ENCODE results near the gene NYAP1.
A peak's percentile ranks its signal among the peaks of the same experiment; 100 is the strongest.
"Not testable (repeated sequence)": the region's sequence is repeated elsewhere in the genome, so short reads cannot be mapped to it uniquely, and the experiment has no call there.

The NYAP1 gene

DNA sequence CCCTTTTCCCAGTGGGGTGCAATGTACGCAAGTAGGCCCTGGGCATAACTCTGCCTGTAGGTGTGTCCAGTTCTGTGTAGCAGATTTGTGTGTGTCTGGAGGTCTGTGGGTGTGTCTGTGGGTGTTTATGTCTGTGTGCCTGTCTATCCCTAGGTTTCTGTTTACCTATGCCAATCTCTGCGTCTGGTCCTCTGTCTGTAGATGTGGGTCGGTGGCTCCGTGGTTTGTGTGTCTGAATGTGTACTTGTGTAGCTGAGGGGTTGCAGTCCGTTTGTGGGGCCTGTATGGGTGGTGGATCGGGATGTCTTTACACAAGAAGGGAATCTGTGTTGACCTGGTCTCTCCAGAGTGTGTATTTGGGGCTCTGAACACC lies 932 bp downstream of the NYAP1 start:
- DNase-seq, result no peak

GRCh38 chr7:100485471-100485876 lies 1.7 kb downstream of the NYAP1 start:
- no peak for DNase-seq

- DNase-seq, result no peak
Observed at GRCh38 chr7:100486111-100486636, 2.4 kb downstream of the NYAP1 start.

GRCh38 chr7:100486753-100487446 lies 3.2 kb downstream of the NYAP1 start:
- peak; percentile 64 for DNase-seq

GRCh38 chr7:100488333-100489095 lies 4.8 kb downstream of the NYAP1 start:
- DNase-seq, result no peak

- no peak for DNase-seq
Observed at GRCh38 chr7:100489121-100489520, 5.4 kb downstream of the NYAP1 start.

- DNase-seq, result peak; percentile 94
Observed at GRCh38 chr7:100489824-100490223, 6.1 kb downstream of the NYAP1 start.

DNA sequence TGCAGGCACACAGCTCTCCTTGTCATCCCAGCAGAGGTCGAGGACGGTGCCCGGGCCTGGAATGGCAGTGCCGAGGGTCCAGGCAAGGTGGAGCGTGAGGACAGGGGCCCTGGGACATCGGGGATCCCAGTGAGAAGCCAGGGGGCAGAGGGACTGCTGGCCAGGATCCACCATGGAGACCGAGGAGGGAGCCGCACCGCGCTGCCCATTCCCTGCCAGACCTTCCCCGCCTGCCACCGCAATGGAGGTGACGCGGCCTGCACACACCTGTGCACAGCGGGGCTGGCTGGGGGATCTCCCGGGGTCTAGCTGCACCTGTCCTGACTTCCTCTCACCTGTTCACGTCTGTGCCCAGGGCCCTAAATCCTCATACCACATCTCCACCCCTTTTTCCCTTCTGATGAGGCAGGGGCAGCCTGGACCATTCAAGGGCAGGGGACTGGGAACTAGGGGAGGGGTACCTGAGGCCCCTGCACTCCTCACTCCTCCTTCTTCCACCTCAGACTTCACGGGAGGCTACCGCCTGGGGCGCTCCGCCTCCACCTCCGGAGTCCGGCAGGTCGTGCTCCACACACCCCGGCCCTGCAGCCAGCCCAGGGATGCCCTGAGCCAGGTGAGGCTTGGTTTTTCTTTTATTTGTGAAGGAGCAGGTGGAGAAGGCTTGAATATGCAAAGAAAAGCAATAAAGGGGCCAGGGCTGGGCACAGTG lies 6.9 kb downstream of the NYAP1 start:
- DNase-seq, result no peak

- DNase-seq, result no peak
Observed at GRCh38 chr7:100491192-100491578, 7.5 kb downstream of the NYAP1 start.

- no peak for DNase-seq
Observed at GRCh38 chr7:100492738-100493475, 9.2 kb downstream of the NYAP1 start.

GRCh38 chr7:100493476-100494264 lies 9.9 kb downstream of the NYAP1 start:
- no peak for DNase-seq

GRCh38 chr7:100496509-100496908 lies 12.8 kb downstream of the NYAP1 start:
- DNase-seq, result no peak

DNA sequence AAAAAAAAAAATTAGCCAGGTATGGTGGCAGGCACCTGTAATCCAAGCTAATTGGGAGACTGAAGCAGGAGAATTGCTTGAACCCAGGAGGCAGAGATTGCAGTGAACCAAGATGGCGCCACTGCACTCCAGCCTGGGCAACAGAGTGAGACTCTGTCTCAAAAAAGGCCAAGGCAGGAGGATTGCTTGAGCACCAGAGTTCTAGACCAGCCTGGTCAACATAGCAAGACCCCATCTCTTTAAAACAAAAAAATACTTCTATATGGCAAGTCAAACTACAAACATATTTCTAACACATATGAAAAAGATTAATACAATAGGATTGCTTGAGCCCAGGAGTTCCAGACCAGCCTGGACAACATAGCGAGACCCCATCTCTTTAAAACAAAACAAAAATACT lies 17.0 kb downstream of the NYAP1 start:
- not testable (repeated sequence) for DNase-seq

DNA sequence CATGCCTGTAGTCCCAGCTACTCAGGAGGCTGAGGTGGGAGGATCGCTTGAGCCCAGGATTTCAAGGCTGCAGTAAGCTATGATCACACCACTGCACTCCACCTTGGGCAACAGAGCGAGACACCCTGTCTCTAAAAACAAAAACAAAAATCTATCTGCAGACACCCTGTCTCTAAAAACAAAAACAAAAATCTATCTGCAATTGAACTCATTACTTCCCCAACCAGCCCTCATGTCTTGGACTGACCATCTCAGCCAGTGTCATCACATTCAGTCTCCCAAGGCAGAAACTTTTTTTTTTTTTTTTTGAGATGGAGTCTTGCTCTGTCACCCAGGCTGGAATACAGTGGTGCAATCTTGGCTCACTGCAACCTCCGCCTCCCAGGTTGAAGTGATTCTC lies 20.3 kb downstream of the NYAP1 start:
- DNase-seq, result not testable (repeated sequence)

GRCh38 chr7:100504887-100505611 lies 21.3 kb downstream of the NYAP1 start:
- DNase-seq, result no peak

DNA sequence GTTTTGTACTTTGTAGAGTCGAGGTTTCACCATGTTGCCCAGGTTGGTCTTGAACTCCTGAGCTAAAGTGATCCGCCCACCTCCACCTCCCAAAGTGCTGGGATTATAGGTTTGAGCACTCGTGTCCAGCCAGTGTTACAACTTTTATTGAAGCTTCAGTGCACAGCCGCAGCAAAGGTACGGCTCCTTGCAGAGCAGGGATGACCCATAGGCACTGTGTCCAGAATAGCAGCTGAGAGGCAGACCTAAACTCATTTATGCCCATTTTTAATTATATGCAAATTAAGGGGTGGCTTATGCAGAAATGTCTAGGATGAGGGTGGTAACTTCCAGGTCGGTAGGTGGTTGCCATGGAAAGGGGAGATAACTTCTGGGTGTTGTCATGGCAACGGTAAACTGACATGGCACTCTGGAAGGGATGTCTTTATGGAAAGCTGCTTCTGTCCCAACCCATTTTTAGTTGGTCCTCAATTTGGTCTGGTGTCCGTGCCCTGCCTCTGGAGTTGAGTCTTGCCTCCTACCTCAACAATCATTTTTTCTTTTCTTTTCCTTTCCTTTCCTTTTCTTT lies 22.7 kb downstream of the NYAP1 start:
- DNase-seq, result no peak

- DNase-seq, result peak; percentile 92
Observed at GRCh38 chr7:100509231-100509630, 25.5 kb downstream of the NYAP1 start.

DNA sequence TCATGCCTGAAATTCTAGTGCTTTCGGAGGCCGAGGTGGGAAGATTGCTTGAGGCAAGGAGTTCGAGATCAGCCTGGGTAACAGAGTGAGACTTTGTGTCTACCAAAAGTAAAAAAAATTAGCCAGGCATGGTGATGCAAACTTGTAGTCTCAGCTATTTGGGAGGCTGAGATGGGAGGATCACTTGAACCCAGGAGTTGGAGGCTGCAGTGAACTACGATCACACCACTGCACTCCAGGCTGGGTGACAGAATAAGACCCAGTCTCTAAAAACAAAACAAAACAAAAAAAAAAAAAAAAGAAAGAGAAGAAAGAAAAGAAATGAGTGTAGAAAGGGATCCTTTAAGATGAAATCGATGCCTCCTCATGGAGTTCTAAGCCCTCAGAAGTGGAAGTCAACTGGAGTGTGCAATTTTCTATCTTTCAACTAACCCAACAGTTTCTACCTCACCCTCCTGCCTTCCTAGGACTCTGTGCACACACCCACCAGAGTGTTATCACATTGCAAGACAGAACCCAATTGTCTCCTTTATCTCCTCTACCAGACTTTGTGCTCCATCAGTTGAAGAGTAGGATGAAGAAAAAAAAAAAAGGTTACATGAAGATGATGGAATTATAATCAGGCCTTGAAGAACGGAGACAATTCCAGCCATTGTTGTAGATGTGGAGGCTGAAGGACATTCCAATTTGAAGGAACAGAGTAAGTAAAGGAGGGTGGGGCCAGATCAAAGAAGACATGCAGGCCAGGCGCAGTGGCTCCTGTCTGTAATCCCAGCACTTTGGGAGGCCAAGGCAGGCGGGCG lies 26.9 kb downstream of the NYAP1 start:
- DNase-seq, result no peak

DNA sequence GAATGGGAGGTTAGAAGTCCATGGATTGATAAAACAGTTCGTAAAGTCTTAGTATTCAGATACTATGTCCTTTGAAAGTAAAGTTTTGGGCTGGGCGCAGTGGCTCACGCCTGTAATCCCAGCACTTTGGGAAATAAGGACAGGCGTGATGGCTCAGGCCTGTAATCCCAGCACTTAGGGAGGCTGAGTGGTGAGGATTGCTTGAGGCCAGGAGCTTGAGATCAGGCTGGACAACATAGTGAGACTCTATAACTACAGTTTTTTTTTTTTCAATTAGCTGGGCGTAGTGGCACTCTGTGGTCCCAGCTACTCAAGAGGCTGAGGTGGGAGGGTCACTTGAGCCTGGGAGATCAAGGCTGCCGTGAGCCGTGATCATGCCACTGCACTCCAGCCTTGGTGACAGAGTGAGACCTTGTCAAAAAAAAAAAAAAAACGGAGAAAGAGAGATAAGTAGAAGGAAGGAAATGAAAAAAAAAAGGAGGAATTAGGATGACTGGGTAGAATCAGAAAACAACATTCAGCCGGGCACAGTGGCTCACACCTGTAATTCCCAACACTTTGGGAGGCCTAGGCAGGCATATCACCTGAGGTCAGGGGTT lies 29.6 kb downstream of the NYAP1 start:
- DNase-seq, result no peak

DNA sequence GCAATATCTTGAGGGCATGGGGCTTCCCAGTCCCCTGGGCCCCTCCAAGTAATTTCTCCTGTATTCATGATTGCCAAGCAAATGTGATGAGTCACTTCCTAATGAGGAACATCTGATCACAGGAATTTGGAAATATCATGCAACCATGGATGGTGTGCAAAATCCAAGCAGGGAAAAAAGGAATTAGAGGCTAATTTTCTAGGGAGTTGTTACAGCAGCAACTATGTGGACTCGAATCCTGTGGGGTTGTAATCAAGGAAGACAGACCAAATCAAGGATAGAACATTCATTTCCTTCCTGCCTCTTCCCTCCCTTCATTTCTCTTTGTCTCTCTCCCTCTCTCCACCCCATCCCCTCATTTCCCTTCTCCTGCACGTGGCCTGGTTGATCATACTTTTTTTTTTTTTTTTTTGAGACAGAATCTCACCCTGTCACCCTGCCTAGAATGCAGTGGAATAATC lies 31.4 kb downstream of the NYAP1 start:
- DNase-seq, result peak; percentile 91

Measured in fibroblast of skin of right biceps (primary cell).